HG03135 (cell line): ENCODE results near the gene CDC6.
A peak's percentile ranks its signal among the peaks of the same experiment; 100 is the strongest.

Experiments
- ATAC-seq: cut with Tn5 transposase; IDR thresholded peaks from one replicate; pipeline ENCODE4 v1.9.1; 2021; ENCODE audit warnings: mild to moderate bottlenecking, moderate library complexity; ENCODE audit not compliant: unreplicated experiment

CDC6 gene

DNA sequence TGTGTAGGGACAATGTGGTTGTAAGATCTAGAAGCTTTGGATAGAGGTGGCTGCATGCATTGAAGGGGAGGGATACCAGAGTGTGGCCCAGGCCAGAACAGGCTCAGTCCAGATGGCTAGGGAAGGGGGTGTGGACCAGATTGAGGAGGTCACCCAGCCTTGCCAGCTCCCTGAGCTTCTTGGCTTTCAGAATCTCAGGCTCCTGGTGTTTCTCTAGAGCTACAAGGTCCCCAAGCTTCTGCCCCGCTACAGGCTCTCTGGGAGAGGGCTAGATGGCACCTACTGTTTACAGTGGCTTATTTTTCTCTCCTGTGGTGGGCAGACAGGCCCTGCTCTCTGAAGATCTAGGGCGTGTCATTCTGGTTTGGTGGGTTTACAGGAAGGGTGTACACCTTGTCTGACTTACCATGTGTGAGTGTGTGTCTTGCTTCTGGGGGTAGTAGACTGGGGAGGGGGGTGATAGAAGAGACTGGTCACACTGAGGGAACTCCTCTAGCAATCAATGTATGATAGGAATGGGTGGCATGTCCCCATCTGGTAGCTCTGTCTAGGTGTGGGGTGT lies 22.4 kb downstream of the CDC6 start:
- no peak for ATAC-seq

- ATAC-seq: no peak
Measured at GRCh38 chr17:40310882-40311391, 23.3 kb downstream of the CDC6 start.

- no peak for ATAC-seq
Measured at GRCh38 chr17:40311575-40311974, 23.9 kb downstream of the CDC6 start.

DNA sequence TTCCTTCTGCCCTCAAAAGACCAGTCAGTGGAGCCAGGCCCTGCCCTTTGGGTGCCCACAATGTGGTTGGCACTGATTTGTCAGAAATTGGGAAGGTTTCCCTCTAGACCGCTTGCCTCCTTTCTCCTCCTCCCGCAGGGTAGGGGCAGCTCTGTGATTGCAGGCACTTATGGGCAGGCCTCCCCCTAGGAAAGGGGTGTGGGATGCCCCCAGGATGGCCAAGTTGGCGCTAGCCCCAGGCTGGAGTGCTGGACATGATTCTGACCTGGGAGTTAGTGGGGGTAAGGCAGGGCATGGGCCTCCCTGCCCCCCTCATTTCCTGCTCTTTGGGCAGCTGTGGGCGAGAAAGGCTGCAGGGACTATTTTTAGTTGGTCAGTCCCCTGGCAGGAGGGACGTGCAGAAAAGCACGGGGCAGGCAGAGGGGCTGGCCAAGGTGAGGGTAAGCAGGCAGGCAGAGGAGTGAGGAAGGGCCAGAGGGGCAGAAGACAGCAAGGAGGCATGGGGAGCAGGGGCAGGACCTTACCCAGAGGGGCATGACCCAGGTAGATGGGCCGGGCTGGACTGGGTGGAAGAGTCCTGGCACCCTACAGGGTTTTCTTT lies 24.6 kb downstream of the CDC6 start:
- no peak for ATAC-seq

DNA sequence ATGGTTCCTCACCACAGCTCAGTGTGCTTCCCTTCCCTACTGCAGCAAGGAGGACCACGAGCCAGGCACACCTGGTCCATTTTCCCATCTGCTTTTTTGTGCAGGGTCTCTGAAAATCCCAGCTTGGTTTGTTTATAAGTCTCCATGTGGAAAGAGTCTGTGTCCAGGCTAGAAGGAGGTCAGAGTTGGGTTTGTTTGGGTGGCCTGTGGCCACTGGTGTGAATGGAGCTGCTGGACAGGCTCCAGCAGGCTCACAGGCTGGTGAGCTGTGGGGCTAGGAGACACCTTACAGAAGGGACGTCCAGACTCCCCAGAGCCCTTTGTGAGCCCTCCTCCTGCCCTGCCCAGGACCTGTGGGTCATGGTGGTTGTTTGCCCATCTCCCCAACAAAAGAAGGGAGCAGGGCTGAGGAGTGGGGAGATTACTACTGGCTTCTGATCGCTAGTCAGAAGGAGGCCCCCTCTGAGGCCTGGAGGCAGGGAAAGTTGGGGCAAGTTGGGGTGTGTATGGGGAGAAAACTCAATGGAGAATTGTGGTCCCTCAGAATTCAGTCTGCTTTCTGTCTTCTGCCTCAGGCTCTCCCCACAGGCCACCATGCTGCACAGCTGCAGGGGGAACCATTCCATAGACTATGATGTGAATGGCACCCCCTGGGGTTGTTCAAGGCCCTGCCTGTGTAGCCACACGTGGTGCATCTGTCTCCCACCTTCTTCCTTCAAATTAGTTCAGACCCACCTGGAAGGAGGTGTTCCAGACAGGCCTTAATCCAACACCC lies 25.4 kb downstream of the CDC6 start:
- no peak for ATAC-seq

- ATAC-seq: no peak
Measured at GRCh38 chr17:40313668-40314583, 26.2 kb downstream of the CDC6 start.

DNA sequence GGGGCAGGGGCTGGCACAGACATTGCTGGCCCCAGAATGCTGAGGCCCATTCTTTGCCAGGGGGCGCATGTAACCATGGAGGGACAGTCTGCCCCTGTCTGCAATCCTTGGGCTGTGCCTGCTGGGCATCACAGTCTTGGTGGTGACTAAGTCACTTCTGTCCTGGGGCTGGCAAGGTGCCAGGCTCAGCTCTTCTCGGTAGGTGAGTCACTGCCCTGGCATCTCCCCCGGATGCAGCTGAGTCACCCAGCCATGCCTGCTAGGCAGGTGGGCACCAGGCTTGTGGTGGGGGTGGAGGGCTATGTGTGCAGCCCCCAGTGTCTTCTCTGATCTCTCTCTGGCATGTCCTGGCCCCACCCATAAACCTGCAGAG lies 26.9 kb downstream of the CDC6 start:
- no peak for ATAC-seq

DNA sequence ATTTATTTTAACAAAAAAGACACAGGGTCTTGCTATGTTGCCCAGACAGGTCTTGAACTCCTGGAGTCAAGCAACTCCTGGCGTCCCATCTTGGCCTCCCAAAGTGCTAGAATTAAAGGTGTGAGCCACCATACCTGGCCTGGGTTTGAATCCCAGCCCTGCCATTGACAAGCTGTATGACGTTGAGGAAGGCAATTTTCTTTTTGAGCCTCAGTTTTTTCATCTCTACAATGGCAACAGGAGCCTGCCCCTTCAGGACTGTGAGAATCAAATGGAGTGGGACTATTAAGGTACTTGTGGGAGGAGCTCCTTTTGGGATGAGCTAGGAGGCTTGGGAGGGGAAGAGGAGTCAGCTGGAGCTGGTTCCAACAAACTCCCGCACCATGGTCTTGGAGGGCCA lies 27.5 kb downstream of the CDC6 start:
- no peak for ATAC-seq

DNA sequence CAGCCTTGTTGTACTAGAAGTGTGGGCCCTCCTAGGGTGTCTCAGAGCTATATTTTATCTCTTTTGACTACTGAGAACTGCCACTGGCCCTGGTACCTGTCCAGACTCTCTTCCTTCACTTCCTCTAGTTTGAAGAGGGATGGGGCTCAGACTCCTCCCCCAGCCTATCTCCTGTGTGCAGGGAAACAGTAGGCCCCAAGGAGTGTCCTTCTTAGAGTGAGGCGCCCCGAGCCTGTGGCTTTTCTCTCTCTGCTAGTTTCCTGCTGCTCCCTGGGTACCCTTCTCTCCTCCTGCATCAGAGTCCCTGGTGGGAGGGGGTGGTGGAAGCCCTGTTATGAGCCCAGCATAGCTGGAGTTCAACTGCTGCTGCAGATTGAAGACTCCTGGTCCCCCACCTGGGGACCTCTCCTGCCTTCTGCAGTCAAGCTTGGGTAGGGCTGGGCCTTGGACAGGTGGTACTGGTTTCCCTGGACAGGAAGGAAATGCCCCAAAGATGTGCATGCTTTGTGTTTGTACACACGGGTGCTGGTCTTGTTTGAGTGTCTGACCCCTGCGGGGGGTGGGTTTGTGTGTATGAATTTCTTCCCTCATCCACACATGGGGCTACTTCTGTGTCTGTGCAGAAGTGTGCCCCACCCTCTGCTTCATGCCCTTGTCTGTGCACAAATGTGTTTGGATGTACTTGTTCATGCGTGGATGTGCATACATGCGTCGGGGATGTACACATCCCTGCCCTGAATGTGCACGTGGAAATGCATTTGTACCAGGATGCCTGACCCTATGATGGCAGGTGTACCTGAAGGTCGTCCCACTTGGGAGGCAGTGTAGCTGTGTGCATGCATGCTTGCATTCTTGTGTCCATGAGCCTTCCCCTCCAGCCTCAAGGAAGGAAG lies 28.2 kb downstream of the CDC6 start:
- ATAC-seq: no peak

DNA sequence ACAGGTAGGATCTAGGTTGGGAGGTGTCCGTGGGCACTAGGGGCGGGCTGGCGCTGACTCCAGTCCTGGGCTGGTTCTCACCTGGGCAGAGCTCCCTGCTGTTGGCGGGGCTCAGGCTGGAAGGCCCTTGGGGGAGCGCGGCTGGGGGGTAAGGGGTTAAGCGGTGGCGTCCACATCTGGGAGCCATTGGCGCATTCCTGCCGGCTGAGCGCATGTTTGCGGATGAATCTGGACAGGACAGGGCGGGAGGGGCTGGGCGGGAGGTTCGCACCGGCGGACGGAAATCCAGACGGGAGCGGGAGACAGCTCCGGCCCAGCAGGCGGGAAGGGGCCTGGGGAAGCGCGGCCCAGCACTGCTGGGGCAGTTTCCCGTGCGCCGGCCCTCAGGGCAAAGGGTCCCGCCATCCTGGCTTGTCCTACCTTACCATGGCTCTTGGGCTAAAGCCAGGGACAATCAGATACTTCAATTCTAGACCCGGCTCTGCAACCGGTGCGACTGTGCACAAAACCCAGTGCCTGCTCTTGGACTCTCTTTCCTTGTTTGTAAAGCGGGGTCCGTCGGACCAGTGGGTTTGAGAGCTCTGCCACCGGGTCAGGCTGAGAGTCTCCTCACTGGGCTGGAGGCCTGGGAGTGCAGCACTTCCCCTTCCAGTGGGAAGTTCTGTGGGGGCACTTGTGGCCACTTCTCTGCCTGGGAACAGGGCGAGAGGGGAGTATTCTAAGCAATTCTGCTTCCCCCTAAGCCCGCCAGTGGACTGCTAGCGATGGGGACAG lies 29.1 kb downstream of the CDC6 start:
- no peak for ATAC-seq

- no peak for ATAC-seq
Measured at GRCh38 chr17:40317345-40317873, 29.7 kb downstream of the CDC6 start.

GRCh38 chr17:40317880-40318829 lies 30.5 kb downstream of the CDC6 start:
- peak; percentile 51 for ATAC-seq

DNA sequence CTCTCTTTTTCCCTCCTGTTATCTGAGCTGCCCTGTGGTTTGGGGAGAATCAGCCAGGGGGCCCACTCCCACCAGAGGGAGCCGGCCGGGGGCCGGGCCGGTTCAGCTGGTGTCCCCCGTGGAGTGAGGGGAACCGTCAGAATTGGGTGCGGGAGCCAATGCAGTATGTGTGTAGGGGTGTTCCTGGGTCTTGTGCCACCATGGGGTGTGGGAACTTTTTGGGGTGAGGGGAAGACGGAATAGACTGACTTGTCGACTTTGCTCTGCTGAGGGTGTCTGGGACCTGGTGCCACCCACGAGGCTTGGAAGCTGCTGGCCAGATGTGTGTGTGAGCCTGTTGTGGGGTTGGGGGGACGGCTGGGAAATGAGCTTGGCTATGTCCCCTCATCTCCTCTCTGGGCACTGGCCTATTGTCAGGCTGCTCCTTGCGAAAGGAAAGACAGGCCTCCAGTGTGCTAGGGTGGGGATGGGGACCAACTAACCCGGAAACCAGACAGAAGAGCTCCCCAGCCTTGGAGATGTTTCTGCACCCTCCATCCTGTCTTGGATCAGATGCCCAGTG lies 31.2 kb downstream of the CDC6 start:
- no peak for ATAC-seq

- ATAC-seq: no peak
Measured at GRCh38 chr17:40319651-40320540, 32.2 kb downstream of the CDC6 start.

GRCh38 chr17:40320756-40321523 lies 33.3 kb downstream of the CDC6 start:
- ATAC-seq: no peak

GRCh38 chr17:40321524-40321929 lies 33.8 kb downstream of the CDC6 start:
- no peak for ATAC-seq
